K562 (cell line): ENCODE data around the gene CD164L2. TPM values are rescaled to one million over a fixed set of nuclear protein-coding genes. Genes with fewer than 3 reads are reported as not detected.

Source experiments
- CHD7 ChIP-seq: fragments of 200-600 bp; sonication (generic); IDR thresholded peaks from one replicate; pipeline ENCODE4 v1.6.1; 2012; ENCODE audit warnings: mild to moderate bottlenecking, low read depth, low read length, inconsistent platforms
- HDGF ChIP-seq: fragments of 450-650 bp; IDR thresholded peaks from 2 replicates; pipeline ENCODE4 v1.6.1; 2016
- KLF13 ChIP-seq: fragments of 450-650 bp; IDR thresholded peaks from 2 replicates; pipeline ENCODE4 v1.6.1; 2016; ENCODE audit warnings: missing genetic modification characterization, low read depth, mild to moderate bottlenecking, missing compliant biosample characterization, moderate library complexity, borderline replicate concordance
- MCM2 ChIP-seq: fragments of 450-650 bp; IDR thresholded peaks from 2 replicates; pipeline ENCODE4 v1.6.1; 2017; ENCODE audit warnings: low read depth, mild to moderate bottlenecking
- MED1 ChIP-seq: sonication (generic); formaldehyde crosslinking; IDR thresholded peaks from 2 replicates; pipeline ENCODE4 v1.8.1; 2023; ENCODE audit warnings: missing genetic modification reagents, borderline replicate concordance
- RFX7 ChIP-seq: fragments of 250-450 bp; sonication (Bioruptor Pico); IDR thresholded peaks from 2 replicates; pipeline ENCODE4 v1.5.1; 2021; ENCODE audit warnings: mild to moderate bottlenecking
- SMAD4 ChIP-seq: fragments of 250-450 bp; sonication (Bioruptor Pico); conservative IDR thresholded peaks from 2 replicates; pipeline ENCODE4 v1.8.0; 2021; ENCODE audit warnings: inconsistent platforms, mild to moderate bottlenecking, moderate library complexity
- TARDBP ChIP-seq: fragments of 450-650 bp; IDR thresholded peaks from 2 replicates; pipeline ENCODE4 v1.6.1; 2016
- ZBTB11 ChIP-seq, 3 experiments: fragments of 200-800 bp in 1 of 3; fragments of 250-450 bp in 1 of 3; fragments of 450-650 bp in 1 of 3; sonication (Bioruptor Pico) in 1 of 3; sonication (Bioruptor generic) in 1 of 3; formaldehyde crosslinking in 1 of 3; IDR thresholded peaks; 2 replicates each; pipeline versions ENCODE4 v1.6.1 to v1.8.0; 2016 to 2022; ENCODE audit warnings: mild to moderate bottlenecking in 2 of 3, missing genetic modification characterization in 2 of 3, missing compliant biosample characterization in 1 of 3, moderate library complexity in 1 of 3
- ZNF133 ChIP-seq: fragments of 250-450 bp; sonication (Bioruptor Pico); IDR thresholded peaks from 2 replicates; pipeline ENCODE4 v1.4.0; 2020; ENCODE audit warnings: mild to moderate bottlenecking
- ZNF395 ChIP-seq: fragments of 200-800 bp; sonication (Bioruptor generic); IDR thresholded peaks from 2 replicates; pipeline ENCODE4 v1.6.1; 2017; ENCODE audit warnings: missing genetic modification characterization, missing compliant biosample characterization
- polyA plus RNA-seq, 8 experiments: library from polyadenylated mRNA; depleted of rRNA in 4 of 8; stranded (reverse) in 5 of 8; unstranded in 3 of 8; fragments of >200 nt; fragmentation: Nextera tagmentation in 2 of 8; fragmentation: Illumina TruSeq in 1 of 8; extraction: Ambion mirVana in 2 of 8; extraction: Trizol in 1 of 8; gene quantifications; 2 replicates each; pipeline versions ENCODE4 v1.2.1 to v1.2.3, GENCODE V29; 2011 to 2014; ENCODE audit warnings: inconsistent platforms in 1 of 8, missing spikeins in 1 of 8
- total RNA-seq, 7 experiments: library from RNA; depleted of rRNA in 6 of 7; stranded (reverse); fragments of >200 nt in 6 of 7; fragmentation: Illumina TruSeq in 2 of 7; extraction: Trizol in 2 of 7; gene quantifications; 2 replicates each; pipeline versions ENCODE4 v1.2.1 to v1.2.3, GENCODE V29; 2011 to 2021; ENCODE audit warnings: low replicate concordance in 1 of 7

Gene CD164L2
- total and polyA plus RNA-seq, 9 of the 15 experiments (the other 6 are each of a cell fraction or from before 2014, with no cell fraction given), result 0.08 to 0.92 (median 0.38) TPM; not detected in 1

DNA sequence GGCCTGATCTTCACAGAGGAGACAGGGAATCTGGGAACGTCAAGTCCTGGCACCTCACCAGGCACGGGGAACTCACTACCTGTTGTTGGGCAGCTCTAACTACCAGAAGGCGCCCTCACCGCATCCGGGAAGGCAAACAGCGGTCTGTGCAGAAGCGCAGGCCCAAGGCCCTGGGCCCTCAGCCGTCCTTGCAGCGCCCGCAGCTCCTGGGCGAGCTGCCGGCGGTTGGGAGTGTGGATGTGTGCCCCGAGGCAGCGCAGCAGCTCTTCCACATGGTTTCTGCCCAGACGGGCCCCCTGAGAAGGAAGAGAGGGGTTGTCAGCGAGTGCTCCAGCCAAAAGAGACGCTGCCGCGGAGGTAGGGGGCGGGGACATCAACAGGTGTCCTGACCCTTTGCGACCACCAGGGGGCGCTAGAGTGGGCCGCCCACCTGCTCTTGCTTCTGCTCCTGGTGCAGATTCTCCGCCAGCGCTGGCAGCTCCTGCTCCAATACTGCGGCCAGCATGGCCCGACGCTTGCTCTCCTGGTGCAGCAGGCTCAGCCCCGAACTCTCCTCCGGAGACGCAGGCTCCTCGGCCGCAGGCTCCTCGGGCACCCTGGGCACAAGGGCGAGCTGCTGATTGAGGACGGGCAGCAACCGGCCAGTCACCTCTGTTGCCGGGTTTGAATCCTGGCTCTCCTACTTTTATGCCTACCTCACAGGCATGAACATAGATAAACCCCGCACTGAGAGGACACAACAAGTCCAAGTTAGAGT, 25.7 kb downstream of the CD164L2 start (continued):
- TF ChIP-seq CHD7 (no peak), ZBTB11 (CRISPR knock-in tag; IDR thresholded peaks at IDR 0.05) (no peak), KLF13 (tag) (peak; percentile 89), MED1 (no peak), ZNF133 (CRISPR knock-in tag) (no peak), ZNF395 (CRISPR knock-in tag) (no peak), SMAD4 (0 out of 2 replicates have a peak, but pooled peaks have one; percentile 31), RFX7 (CRISPR knock-in tag) (no peak), TARDBP (no peak), HDGF (no peak), MCM2 (no peak)
